HepG2 (cell line): ENCODE measurements around the gene MAP2K1. TPM values are rescaled to one million over a fixed set of nuclear protein-coding genes. Genes with fewer than 3 reads are reported as not detected.

Experiments
- ARNTL ChIP-seq: sonication (generic); formaldehyde crosslinking; IDR thresholded peaks from 2 replicates; pipeline ENCODE4 v1.4.0; 2020; ENCODE audit warnings: mild to moderate bottlenecking, missing genetic modification reagents
- CEBPB ChIP-seq: IDR thresholded peaks from 2 replicates; pipeline ENCODE4 v1.6.1; 2011; ENCODE audit warnings: low read depth, low read length, improper control_type of control experiment, borderline replicate concordance
- HMG20B ChIP-seq: conservative IDR thresholded peaks from 2 replicates; pipeline ENCODE4 v1.6.1; 2016; ENCODE audit warnings: missing genetic modification reagents, missing compliant biosample characterization
- KLF9 ChIP-seq: IDR thresholded peaks from 2 replicates; pipeline ENCODE4 v1.6.1; 2016; ENCODE audit warnings: low read depth
- NR0B2 ChIP-seq: sonication (generic); formaldehyde crosslinking; IDR thresholded peaks from 2 replicates; pipeline ENCODE4 v1.4.0; 2020; ENCODE audit warnings: mild to moderate bottlenecking, missing genetic modification reagents
- SNAPC5 ChIP-seq: sonication (generic); formaldehyde crosslinking; IDR thresholded peaks from 2 replicates; pipeline ENCODE4 v1.8.1; 2023; ENCODE audit warnings: mild to moderate bottlenecking, missing genetic modification reagents, borderline replicate concordance
- SP2 ChIP-seq: sonication (generic); formaldehyde crosslinking; IDR thresholded peaks from 2 replicates; pipeline ENCODE4 v1.5.1; 2020; ENCODE audit warnings: mild to moderate bottlenecking, missing genetic modification reagents
- ZBTB2 ChIP-seq: sonication (generic); formaldehyde crosslinking; IDR thresholded peaks from 2 replicates; pipeline ENCODE4 v1.8.0; 2022; ENCODE audit warnings: low read depth, missing genetic modification reagents
- ZNF101 ChIP-seq: sonication (generic); formaldehyde crosslinking; IDR thresholded peaks from 2 replicates; pipeline ENCODE4 v1.4.0; 2020; ENCODE audit warnings: mild to moderate bottlenecking, low read depth, missing genetic modification reagents, borderline replicate concordance
- ZNF280B ChIP-seq: sonication (generic); formaldehyde crosslinking; IDR thresholded peaks from 2 replicates; pipeline ENCODE4 v1.5.0; 2020; ENCODE audit warnings: missing genetic modification reagents, mild to moderate bottlenecking, borderline replicate concordance
- ZNF432 ChIP-seq: sonication (generic); formaldehyde crosslinking; IDR thresholded peaks from 2 replicates; pipeline ENCODE4 v1.5.0; 2020; ENCODE audit warnings: missing genetic modification reagents, mild to moderate bottlenecking, borderline replicate concordance
- ZNF574 ChIP-seq: sonication (generic); formaldehyde crosslinking; IDR thresholded peaks from 2 replicates; pipeline ENCODE4 v1.4.0; 2020; ENCODE audit warnings: missing genetic modification reagents
- ZNF792 ChIP-seq: IDR thresholded peaks from 2 replicates; pipeline ENCODE4 v1.6.1; 2016
- polyA plus RNA-seq, 8 experiments: library from polyadenylated mRNA; depleted of rRNA in 3 of 8; stranded (reverse) in 7 of 8; unstranded in 1 of 8; fragments of >200 nt; fragmentation: Illumina TruSeq in 4 of 8; extraction: Trizol in 4 of 8; gene quantifications; 2 replicates each; pipeline versions ENCODE4 v1.2.1 to v1.2.3, GENCODE V29; 2011 to 2016; ENCODE audit warnings: low read depth in 4 of 8, missing spikeins in 1 of 8, mixed read lengths in 1 of 8; ENCODE audit not compliant: insufficient read depth in 1 of 8
- total RNA-seq, 5 experiments: library from RNA; depleted of rRNA; stranded (reverse); fragments of >200 nt; fragmentation: Illumina TruSeq; extraction: Trizol; gene quantifications; 2 replicates each; pipeline ENCODE4 v1.2.3, GENCODE V29; 2016; ENCODE audit warnings: low read depth in 1 of 5
- TF ChIP-seq, protein P1 (sequence below): sonication (generic); IDR thresholded peaks from 2 replicates; pipeline ENCODE4 v1.6.1; 2016; ENCODE audit warnings: low read depth, borderline replicate concordance
- TF ChIP-seq, protein P2 (sequence below): sonication (generic); formaldehyde crosslinking; IDR thresholded peaks from 2 replicates; pipeline ENCODE4 v1.4.0; 2020; ENCODE audit warnings: missing genetic modification reagents, borderline replicate concordance
- TF ChIP-seq, protein P3 (sequence below): sonication (generic); formaldehyde crosslinking; IDR thresholded peaks from 2 replicates; pipeline ENCODE4 v1.4.0; 2020; ENCODE audit warnings: missing genetic modification reagents

The MAP2K1 gene
- total and polyA plus RNA-seq, 2 of the 13 experiments (the other 11 are each of a cell fraction or from before 2014, with no cell fraction given): 24.1 to 49.2 TPM

GRCh38 chr15:66497502-66498455 lies 111.1 kb downstream of the MAP2K1 start, which contains the start of gene SNAPC5 (continued):
- TF ChIP-seq ZNF574 (CRISPR knock-in tag) (peak; percentile 98), ARNTL (0 out of 2 replicates have a peak, but pooled peaks have one; percentile 31), SP2 (CRISPR knock-in tag) (no peak), HMG20B (CRISPR knock-in tag) (no peak), CEBPB (peak; percentile 66; the same call in 1 of the 2 replicates), NR0B2 (CRISPR knock-in tag) (0 out of 2 replicates have a peak, but pooled peaks have one; percentile 34), ZBTB2 (CRISPR knock-in tag) (no peak), ZNF280B (CRISPR knock-in tag) (peak; percentile 74; the same call in 1 of the 2 replicates), KLF9 (no peak), ZNF432 (CRISPR knock-in tag) (no peak), ZNF792 (CRISPR knock-in tag) (peak; percentile 56; the same call in 1 of the 2 replicates), ZNF101 (CRISPR knock-in tag) (no peak), SNAPC5 (CRISPR knock-in tag) (peak; percentile 68; the same call in 1 of the 2 replicates)
- TF ChIP-seq, protein P1, sequence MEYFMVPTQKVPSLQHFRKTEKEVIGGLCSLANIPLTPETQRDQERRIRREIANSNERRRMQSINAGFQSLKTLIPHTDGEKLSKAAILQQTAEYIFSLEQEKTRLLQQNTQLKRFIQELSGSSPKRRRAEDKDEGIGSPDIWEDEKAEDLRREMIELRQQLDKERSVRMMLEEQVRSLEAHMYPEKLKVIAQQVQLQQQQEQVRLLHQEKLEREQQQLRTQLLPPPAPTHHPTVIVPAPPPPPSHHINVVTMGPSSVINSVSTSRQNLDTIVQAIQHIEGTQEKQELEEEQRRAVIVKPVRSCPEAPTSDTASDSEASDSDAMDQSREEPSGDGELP: peak; percentile 59; the same call in 1 of the 2 replicates
- TF ChIP-seq, protein P2, sequence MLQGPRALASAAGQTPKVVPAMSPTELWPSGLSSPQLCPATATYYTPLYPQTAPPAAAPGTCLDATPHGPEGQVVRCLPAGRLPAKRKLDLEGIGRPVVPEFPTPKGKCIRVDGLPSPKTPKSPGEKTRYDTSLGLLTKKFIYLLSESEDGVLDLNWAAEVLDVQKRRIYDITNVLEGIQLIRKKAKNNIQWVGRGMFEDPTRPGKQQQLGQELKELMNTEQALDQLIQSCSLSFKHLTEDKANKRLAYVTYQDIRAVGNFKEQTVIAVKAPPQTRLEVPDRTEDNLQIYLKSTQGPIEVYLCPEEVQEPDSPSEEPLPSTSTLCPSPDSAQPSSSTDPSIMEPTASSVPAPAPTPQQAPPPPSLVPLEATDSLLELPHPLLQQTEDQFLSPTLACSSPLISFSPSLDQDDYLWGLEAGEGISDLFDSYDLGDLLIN (CRISPR knock-in tag): no peak
- TF ChIP-seq, protein P3, sequence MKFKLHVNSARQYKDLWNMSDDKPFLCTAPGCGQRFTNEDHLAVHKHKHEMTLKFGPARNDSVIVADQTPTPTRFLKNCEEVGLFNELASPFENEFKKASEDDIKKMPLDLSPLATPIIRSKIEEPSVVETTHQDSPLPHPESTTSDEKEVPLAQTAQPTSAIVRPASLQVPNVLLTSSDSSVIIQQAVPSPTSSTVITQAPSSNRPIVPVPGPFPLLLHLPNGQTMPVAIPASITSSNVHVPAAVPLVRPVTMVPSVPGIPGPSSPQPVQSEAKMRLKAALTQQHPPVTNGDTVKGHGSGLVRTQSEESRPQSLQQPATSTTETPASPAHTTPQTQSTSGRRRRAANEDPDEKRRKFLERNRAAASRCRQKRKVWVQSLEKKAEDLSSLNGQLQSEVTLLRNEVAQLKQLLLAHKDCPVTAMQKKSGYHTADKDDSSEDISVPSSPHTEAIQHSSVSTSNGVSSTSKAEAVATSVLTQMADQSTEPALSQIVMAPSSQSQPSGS (CRISPR knock-in tag): peak; percentile 89; the same call in 1 of the 2 replicates
